H9 (cell line): ENCODE data around the gene SLC46A3. TPM values are rescaled to one million over a fixed set of nuclear protein-coding genes. Genes with fewer than 3 reads are reported as not detected.

Source experiments
- DNase-seq: peaks from one replicate; pipeline ENCODE4 v3.0.0-alpha.2; 2017
- H2AFZ ChIP-seq: one replicate; pipeline ENCODE4 v1.6.1; 2013; ENCODE audit warnings: mild to moderate bottlenecking, low read length, control low read depth, moderate library complexity
- H2AK5ac ChIP-seq: 2 replicates; pipeline ENCODE4 v1.6.1; 2013; ENCODE audit warnings: low read length, control low read depth, mixed read lengths; ENCODE audit not compliant: insufficient read length
- H2BK120ac ChIP-seq: one replicate; pipeline ENCODE4 v1.6.1; 2013; ENCODE audit warnings: low read depth, mild to moderate bottlenecking, low read length, control low read depth, inconsistent platforms; ENCODE audit not compliant: poor library complexity, severe bottlenecking
- H2BK12ac ChIP-seq: 2 replicates; pipeline ENCODE4 v1.6.1; 2013; ENCODE audit warnings: low read length, control low read depth, mixed read lengths, low read depth; ENCODE audit not compliant: insufficient read length
- H2BK15ac ChIP-seq: 2 replicates; pipeline ENCODE4 v1.6.1; 2013; ENCODE audit warnings: low read depth, low read length, control low read depth
- H2BK20ac ChIP-seq: one replicate; pipeline ENCODE4 v1.6.1; 2013; ENCODE audit warnings: low read depth, mild to moderate bottlenecking, low read length, control low read depth, inconsistent platforms; ENCODE audit not compliant: poor library complexity, severe bottlenecking
- H2BK5ac ChIP-seq: 2 replicates; pipeline ENCODE4 v1.6.1; 2013; ENCODE audit warnings: low read length, control low read depth, mixed read lengths; ENCODE audit not compliant: insufficient read length
- H3K14ac ChIP-seq: 2 replicates; pipeline ENCODE4 v1.6.1; 2013; ENCODE audit warnings: low read length, control low read depth; ENCODE audit not compliant: insufficient read depth
- H3K18ac ChIP-seq: 2 replicates; pipeline ENCODE4 v1.6.1; 2013; ENCODE audit warnings: low read depth, mild to moderate bottlenecking, mixed read lengths, low read length, control low read depth; ENCODE audit not compliant: insufficient read length
- H3K23ac ChIP-seq: 2 replicates; pipeline ENCODE4 v1.6.1; 2013; ENCODE audit warnings: low read length, control low read depth, mixed read lengths, low read depth; ENCODE audit not compliant: insufficient read length
- H3K23me2 ChIP-seq: 2 replicates; pipeline ENCODE4 v1.6.1; 2013; ENCODE audit warnings: low read depth, mild to moderate bottlenecking, mixed read lengths, low read length, control low read depth; ENCODE audit not compliant: insufficient read length, poor library complexity, severe bottlenecking
- H3K27ac ChIP-seq: 2 replicates; pipeline ENCODE4 v1.5.1; 2013; ENCODE audit warnings: low read length, control low read depth, mixed read lengths, low read depth; ENCODE audit not compliant: insufficient read length
- H3K27me3 ChIP-seq: 2 replicates; pipeline ENCODE4 v1.6.1; 2013; ENCODE audit warnings: low read length, control low read depth, inconsistent platforms; ENCODE audit not compliant: insufficient read depth
- H3K4ac ChIP-seq: 2 replicates; pipeline ENCODE4 v1.6.1; 2013; ENCODE audit warnings: low read depth, mild to moderate bottlenecking, control low read depth, inconsistent platforms, low read length, moderate library complexity
- H3K4me1 ChIP-seq: 2 replicates; pipeline ENCODE4 v1.6.1; 2013; ENCODE audit warnings: low read length, control low read depth, inconsistent platforms; ENCODE audit not compliant: insufficient read depth
- H3K4me2 ChIP-seq: 2 replicates; pipeline ENCODE4 v1.6.1; 2013; ENCODE audit warnings: low read length, control low read depth, mixed read lengths; ENCODE audit not compliant: insufficient read length, insufficient read depth
- H3K56ac ChIP-seq: 2 replicates; pipeline ENCODE4 v1.6.1; 2013; ENCODE audit warnings: low read depth, mild to moderate bottlenecking, mixed read lengths, low read length, control low read depth; ENCODE audit not compliant: insufficient read length
- H3K79me1 ChIP-seq: 2 replicates; pipeline ENCODE4 v1.6.1; 2013; ENCODE audit warnings: low read depth, mild to moderate bottlenecking, moderate library complexity, low read length, control low read depth, inconsistent platforms; ENCODE audit not compliant: insufficient read depth, poor library complexity, severe bottlenecking
- H3K79me2 ChIP-seq: 2 replicates; pipeline ENCODE4 v1.6.1; 2013; ENCODE audit warnings: low read length, control low read depth, inconsistent platforms; ENCODE audit not compliant: insufficient read depth
- H3K9ac ChIP-seq: 2 replicates; pipeline ENCODE4 v1.6.1; 2013; ENCODE audit warnings: low read length, control low read depth, mixed read lengths; ENCODE audit not compliant: insufficient read length; ENCODE audit errors: extremely low read depth
- H3K9me3 ChIP-seq: one replicate; pipeline ENCODE4 v1.6.1; 2013; ENCODE audit warnings: low read depth, low read length, inconsistent platforms; ENCODE audit not compliant: control insufficient read depth
- H3T11ph ChIP-seq: one replicate; pipeline ENCODE4 v1.6.1; 2013; ENCODE audit warnings: mild to moderate bottlenecking, low read length, control low read depth, inconsistent platforms
- H4K20me1 ChIP-seq: one replicate; pipeline ENCODE4 v1.6.1; 2013; ENCODE audit not compliant: control insufficient read depth, insufficient read length, insufficient read depth
- H4K5ac ChIP-seq: 2 replicates; pipeline ENCODE4 v1.6.1; 2013; ENCODE audit warnings: low read depth, mild to moderate bottlenecking, mixed read lengths, low read length, control low read depth; ENCODE audit not compliant: insufficient read length
- H4K8ac ChIP-seq: replicated peaks from 2 replicates; pipeline ENCODE4 v1.6.1; 2013; ENCODE audit warnings: low read length, control low read depth, mixed read lengths, low read depth; ENCODE audit not compliant: insufficient read length
- H4K91ac ChIP-seq: 2 replicates; pipeline ENCODE4 v1.6.1; 2013; ENCODE audit warnings: low read depth, mild to moderate bottlenecking, moderate library complexity, mixed read lengths, low read length, control low read depth; ENCODE audit not compliant: insufficient read length
- H3K27ac Mint-ChIP-seq, 3 experiments: 2 replicates in 2 of 3; 3 replicates in 1 of 3; pipeline ENCODE4 v1.8.0; 2020 to 2021; ENCODE audit warnings: mixed read lengths in 3 of 3, mild to moderate bottlenecking in 1 of 3, moderate library complexity in 1 of 3
- H3K27me3 Mint-ChIP-seq: 2 replicates; pipeline ENCODE4 v1.8.0; 2021; ENCODE audit warnings: low read depth, mild to moderate bottlenecking, moderate library complexity, mixed read lengths
- H3K36me3 Mint-ChIP-seq, 3 experiments: 2 replicates in 2 of 3; 3 replicates in 1 of 3; pipeline ENCODE4 v1.8.0; 2020 to 2021; ENCODE audit warnings: low read depth in 3 of 3, mixed read lengths in 3 of 3; ENCODE audit not compliant: insufficient read depth in 1 of 3
- H3K4me1 Mint-ChIP-seq, 2 experiments: 2 replicates each; pipeline ENCODE4 v1.8.0; 2020; ENCODE audit warnings: mixed read lengths in 2 of 2
- H3K4me3 Mint-ChIP-seq, 2 experiments: 2 replicates in 1 of 2; 3 replicates in 1 of 2; pipeline ENCODE4 v1.8.0; 2020 to 2021; ENCODE audit warnings: mild to moderate bottlenecking in 2 of 2, mixed read lengths in 2 of 2, moderate library complexity in 1 of 2
- H3K9me3 Mint-ChIP-seq, 2 experiments: 2 replicates in 1 of 2; 3 replicates in 1 of 2; pipeline ENCODE4 v1.8.0; 2020; ENCODE audit warnings: mild to moderate bottlenecking in 2 of 2, mixed read lengths in 2 of 2, moderate library complexity in 1 of 2
- CTCF ChIP-seq: fragments of 200-600 bp; sonication (generic); conservative IDR thresholded peaks from 3 replicates; pipeline ENCODE4 v1.8.0; 2021; ENCODE audit warnings: antibody characterized with exemption, mild to moderate bottlenecking
- WGBS: extraction: QIAGEN DNeasy Blood & Tissue Kit; methylation state at CpG from one replicate; pipeline ENCODE4 v1.1.7; 2013; ENCODE audit warnings: missing lambda C conversion rate, low lambda C conversion rate, mixed read lengths; ENCODE audit not compliant: insufficient read length; ENCODE audit errors: extremely low coverage; 5-methylcytosine and 5-hydroxymethylcytosine counted together
- total RNA-seq: library from RNA; stranded (reverse); gene quantifications from 2 replicates; pipeline ENCODE4 v1.2.1, GENCODE V29; 2021

SLC46A3 gene
- total RNA-seq, 1 experiment from 2014 or later: 0.26 TPM

- Mint-ChIP-seq H3K4me1 (peaks cover 33 to 34% of the 10 kb centered on the region in 2 experiments), H3K36me3 (peaks cover 5 to 26% (median 23%) of the 10 kb centered on the region in 3 experiments; a peak in 6 of 7 replicates), H3K4me3 (peak within 1 kb of the TSS; percentile 96 to 98), H3K27ac (peak within 1 kb of the TSS; percentile 75 to 95 (median 93)), H3K27me3 (no peaks in the 10 kb centered on the region), H3K9me3 (no peaks in the 10 kb centered on the region)
- H3K4me1 ChIP-seq: peaks cover 3% of the 10 kb centered on the region; the same call in 1 of the 2 replicates
- no CpG with 5 or more reads among the region's 64 CpGs for WGBS
- H3K27ac ChIP-seq: no peak within 1 kb of the TSS
- H2AFZ ChIP-seq: no peak within 1 kb of the TSS
- no peak within 1 kb of the TSS for H2BK15ac ChIP-seq
- H3K79me2 ChIP-seq: peaks cover 34% of the 10 kb centered on the region
- no peak within 1 kb of the TSS for H3T11ph ChIP-seq
- H3K79me1 ChIP-seq: peaks cover 19% of the 10 kb centered on the region
- no peak within 1 kb of the TSS for H4K91ac ChIP-seq
- DNase-seq: peak; percentile 85
- H3K23me2 ChIP-seq: peaks cover 3% of the 10 kb centered on the region
- H4K20me1 ChIP-seq: no peaks in the 10 kb centered on the region
- H2BK120ac ChIP-seq: no peak within 1 kb of the TSS
- H3K27me3 ChIP-seq: no peaks in the 10 kb centered on the region
- H2AK5ac ChIP-seq: no peak within 1 kb of the TSS
- H4K8ac ChIP-seq: no peak within 1 kb of the TSS
- H4K5ac ChIP-seq: no peak within 1 kb of the TSS
- H2BK5ac ChIP-seq: no peak within 1 kb of the TSS
- peak; percentile 11; the same call in 1 of the 3 replicates for TF ChIP-seq CTCF
- no peak within 1 kb of the TSS for H3K56ac ChIP-seq
- peak within 1 kb of the TSS; percentile 83 for H3K14ac ChIP-seq
- H3K9ac ChIP-seq: peak within 1 kb of the TSS; percentile 93
- H3K18ac ChIP-seq: no peak within 1 kb of the TSS
- no peak within 1 kb of the TSS for H2BK20ac ChIP-seq
- H3K9me3 ChIP-seq: no peaks in the 10 kb centered on the region
- no peak within 1 kb of the TSS for H3K23ac ChIP-seq
- H2BK12ac ChIP-seq: no peak within 1 kb of the TSS
- H3K4me2 ChIP-seq: peak within 1 kb of the TSS; percentile 91
- H3K4ac ChIP-seq: no peak within 1 kb of the TSS
Observed at GRCh38 chr13:28658796-28659620, 59.8 kb downstream of the SLC46A3 start, which contains the start of gene POMP. POMP (plus strand) TSS chr13:28659130; CDS start chr13:28659185, 55 bp downstream.
